Calu3 (cell line): ENCODE data around the gene RHOC. TPM values are rescaled to one million over a fixed set of nuclear protein-coding genes. Genes with fewer than 3 reads are reported as not detected.
"Not testable (repeated sequence)": the region's sequence is repeated elsewhere in the genome, so short reads cannot be mapped to it uniquely, and the experiment has no call there.

Source experiments
- BruUV-seq: library from RNA; stranded (reverse); fragments of 400-500 nt; replicated peaks from 2 replicates; lab custom pipeline; 2021; lab: Mats Ljungman, UMichigan
- CTCF ChIA-PET: fragments of 300-600 bp; sonication (Branson Sonifier 250); formaldehyde crosslinking; loops from one replicate; lab custom pipeline; 2022; ENCODE audit warnings: antibody characterized with exemption; lab: Charles Lee
- DNase-seq: peaks from one replicate; pipeline ENCODE4 v3.0.0; 2022
- H3K27ac Mint-ChIP-seq: one replicate; pipeline ENCODE4 v1.8.0; 2022; ENCODE audit warnings: mixed read lengths; ENCODE audit not compliant: unreplicated experiment
- H3K27me3 Mint-ChIP-seq: one replicate; pipeline ENCODE4 v1.8.0; 2022; ENCODE audit warnings: mixed read lengths; ENCODE audit not compliant: unreplicated experiment
- H3K36me3 Mint-ChIP-seq: one replicate; pipeline ENCODE4 v1.8.0; 2022; ENCODE audit warnings: mild to moderate bottlenecking, moderate library complexity, mixed read lengths; ENCODE audit not compliant: insufficient read depth, unreplicated experiment
- H3K4me1 Mint-ChIP-seq: one replicate; pipeline ENCODE4 v1.8.0; 2022; ENCODE audit warnings: mild to moderate bottlenecking, low read depth, mixed read lengths; ENCODE audit not compliant: unreplicated experiment
- H3K4me3 Mint-ChIP-seq: one replicate; pipeline ENCODE4 v1.8.0; 2022; ENCODE audit warnings: mild to moderate bottlenecking, low read depth, moderate library complexity, mixed read lengths; ENCODE audit not compliant: unreplicated experiment
- H3K9me3 Mint-ChIP-seq: one replicate; pipeline ENCODE4 v1.8.0; 2022; ENCODE audit warnings: low read depth, mixed read lengths; ENCODE audit not compliant: unreplicated experiment
- intact Hi-C: fragments of 100-400 bp; cut with micrococcal nuclease; formaldehyde crosslinking; loops from one replicate; pipeline ENCODE4 v1.10.0; 2022; ENCODE audit not compliant: unreplicated experiment
- total RNA-seq: library from RNA; stranded (reverse); gene quantifications from 2 replicates; pipeline ENCODE4 v1.2.3, GENCODE V29; 2022
- TF ChIP-seq, protein P1 (sequence below): fragments of 200-600 bp; IDR thresholded peaks from one replicate; pipeline ENCODE4 v1.8.0; 2022; ENCODE audit warnings: antibody characterized with exemption; ENCODE audit not compliant: unreplicated experiment

RHOC gene
- total RNA-seq, 1 experiment from 2014 or later, result 176 TPM

DNA sequence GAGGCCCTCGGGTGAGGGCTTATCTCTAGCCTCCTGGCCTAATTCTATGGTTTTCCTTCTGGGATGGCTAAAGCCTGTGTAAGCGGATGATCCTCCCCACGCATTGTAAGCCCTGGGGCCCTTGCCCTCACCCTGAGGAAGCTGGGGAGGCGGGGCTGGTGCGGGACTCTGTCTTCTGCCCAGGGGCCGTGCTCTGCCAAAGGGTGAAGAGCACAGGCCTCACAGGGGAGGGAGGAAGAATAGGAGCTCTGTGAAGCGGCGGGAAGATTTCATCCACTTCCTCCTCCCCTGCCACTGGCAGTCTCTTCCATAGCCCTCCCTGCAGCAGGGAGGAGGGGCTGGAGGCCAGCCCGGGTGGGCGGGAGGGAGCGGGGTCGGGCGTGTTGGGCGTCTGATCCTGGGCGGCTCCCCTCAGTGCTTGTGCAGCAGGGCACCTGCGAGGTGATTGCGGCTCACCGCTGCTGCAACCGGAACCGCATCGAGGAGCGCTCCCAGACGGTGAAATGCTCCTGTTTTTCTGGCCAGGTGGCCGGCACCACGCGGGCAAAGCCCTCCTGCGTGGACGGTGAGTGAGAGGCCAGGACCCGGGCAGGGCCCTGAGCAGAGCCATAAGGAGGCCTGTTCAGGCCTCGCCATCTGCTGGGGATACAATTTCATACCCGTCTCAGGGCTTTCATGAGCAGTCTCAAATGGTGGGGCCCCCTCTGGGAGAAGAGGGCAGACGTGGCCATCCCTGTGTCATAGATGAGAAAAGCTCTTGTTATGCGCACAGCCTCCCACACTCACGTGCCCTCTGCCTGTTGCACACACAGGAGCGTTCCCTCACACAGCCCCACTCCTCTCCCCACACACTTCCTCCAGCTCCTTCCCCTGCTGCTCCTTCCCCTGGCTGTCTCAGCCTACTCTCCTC, 15.9 kb upstream of the RHOC start:
- DNase-seq, result no peak
- Mint-ChIP-seq H3K27me3 (peaks cover 41% of the 10 kb centered on the region), H3K36me3 (no peaks in the 10 kb centered on the region), H3K9me3 (no peaks in the 10 kb centered on the region), H3K4me3 (no peak overlapping the region), H3K27ac (no peak overlapping the region), H3K4me1 (peaks cover 9% of the 10 kb centered on the region)
- no TSS peak for BruUV-seq
- CTCF ChIA-PET, result no interaction called here
- TF ChIP-seq, protein P1, sequence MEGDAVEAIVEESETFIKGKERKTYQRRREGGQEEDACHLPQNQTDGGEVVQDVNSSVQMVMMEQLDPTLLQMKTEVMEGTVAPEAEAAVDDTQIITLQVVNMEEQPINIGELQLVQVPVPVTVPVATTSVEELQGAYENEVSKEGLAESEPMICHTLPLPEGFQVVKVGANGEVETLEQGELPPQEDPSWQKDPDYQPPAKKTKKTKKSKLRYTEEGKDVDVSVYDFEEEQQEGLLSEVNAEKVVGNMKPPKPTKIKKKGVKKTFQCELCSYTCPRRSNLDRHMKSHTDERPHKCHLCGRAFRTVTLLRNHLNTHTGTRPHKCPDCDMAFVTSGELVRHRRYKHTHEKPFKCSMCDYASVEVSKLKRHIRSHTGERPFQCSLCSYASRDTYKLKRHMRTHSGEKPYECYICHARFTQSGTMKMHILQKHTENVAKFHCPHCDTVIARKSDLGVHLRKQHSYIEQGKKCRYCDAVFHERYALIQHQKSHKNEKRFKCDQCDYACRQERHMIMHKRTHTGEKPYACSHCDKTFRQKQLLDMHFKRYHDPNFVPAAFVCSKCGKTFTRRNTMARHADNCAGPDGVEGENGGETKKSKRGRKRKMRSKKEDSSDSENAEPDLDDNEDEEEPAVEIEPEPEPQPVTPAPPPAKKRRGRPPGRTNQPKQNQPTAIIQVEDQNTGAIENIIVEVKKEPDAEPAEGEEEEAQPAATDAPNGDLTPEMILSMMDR, result no peak
- intact Hi-C loops, result no loop called here

DNA sequence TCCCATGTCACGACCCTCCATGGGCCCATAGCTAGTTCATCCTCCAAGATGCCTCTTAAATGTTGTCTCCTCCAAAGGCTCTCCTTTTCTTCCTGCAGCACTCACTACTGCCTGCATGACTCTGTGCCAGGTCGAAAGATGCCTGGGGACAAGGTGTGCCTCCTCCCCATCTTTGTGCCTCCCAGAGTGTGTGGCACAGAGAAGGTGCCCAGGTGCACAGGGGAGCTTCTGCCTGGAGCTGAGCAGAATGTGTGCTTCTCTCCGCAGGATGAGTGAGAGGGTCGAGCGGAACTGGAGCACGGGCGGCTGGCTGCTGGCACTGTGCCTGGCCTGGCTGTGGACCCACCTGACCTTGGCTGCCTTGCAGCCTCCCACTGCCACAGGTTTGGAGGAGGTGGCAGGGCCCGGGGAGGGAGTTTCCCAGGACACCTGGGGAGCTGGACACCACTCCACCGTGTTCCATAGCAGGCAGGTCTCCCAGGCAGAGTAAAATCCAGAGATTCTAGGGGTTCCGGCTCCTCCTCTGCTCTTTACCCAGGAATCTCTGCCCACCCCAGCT, 15.1 kb upstream of the RHOC start:
- TF ChIP-seq, protein P1, result no peak
- peaks cover 41% of the 10 kb centered on the region for H3K27me3 Mint-ChIP-seq
- intact Hi-C loops, result no loop called here
- peaks cover 9% of the 10 kb centered on the region for H3K4me1 Mint-ChIP-seq
- no peaks in the 10 kb centered on the region for H3K36me3 Mint-ChIP-seq
- CTCF ChIA-PET, result interaction anchor here (1.2 kb wide), 1 partner anchor 83 kb away, joined by 3 read pairs; no protein-coding TSS in a partner anchor
- H3K9me3 Mint-ChIP-seq, result no peaks in the 10 kb centered on the region
- BruUV-seq, result no TSS peak
- no peak overlapping the region for H3K27ac Mint-ChIP-seq
- no peak for DNase-seq
- no peak overlapping the region for H3K4me3 Mint-ChIP-seq

DNA sequence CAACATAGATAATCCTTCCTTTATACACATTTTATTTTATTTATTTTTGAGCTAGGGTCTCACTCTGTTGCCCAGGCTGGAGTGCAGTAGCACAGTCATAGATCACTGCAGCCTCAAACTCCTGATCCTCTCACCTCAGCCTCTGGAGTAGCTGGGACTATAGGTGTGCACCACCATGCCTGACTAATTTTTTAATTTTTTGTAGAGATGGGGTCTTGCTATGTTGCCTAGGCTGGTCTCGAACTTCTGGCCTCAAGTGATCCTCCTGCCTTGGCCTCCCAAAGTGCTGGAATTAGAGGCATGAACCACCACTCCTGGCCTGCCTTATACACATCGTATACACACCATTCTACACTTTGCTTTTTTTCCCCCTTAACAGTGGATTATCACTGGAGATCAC, 14.4 kb upstream of the RHOC start:
- H3K4me1 Mint-ChIP-seq, H3K9me3 Mint-ChIP-seq, H3K4me3 Mint-ChIP-seq, BruUV-seq, intact Hi-C loops, H3K27ac Mint-ChIP-seq, H3K36me3 Mint-ChIP-seq, DNase-seq: not testable (repeated sequence)
- CTCF ChIA-PET, result interaction anchor here (0.6 to 1.2 kb wide), 2 partner anchors 84 to 235 kb away, joined by 3 read pairs; partner anchors contain the start of gene SLC16A1
- H3K27me3 Mint-ChIP-seq, result peaks cover 41% of the 10 kb centered on the region

DNA sequence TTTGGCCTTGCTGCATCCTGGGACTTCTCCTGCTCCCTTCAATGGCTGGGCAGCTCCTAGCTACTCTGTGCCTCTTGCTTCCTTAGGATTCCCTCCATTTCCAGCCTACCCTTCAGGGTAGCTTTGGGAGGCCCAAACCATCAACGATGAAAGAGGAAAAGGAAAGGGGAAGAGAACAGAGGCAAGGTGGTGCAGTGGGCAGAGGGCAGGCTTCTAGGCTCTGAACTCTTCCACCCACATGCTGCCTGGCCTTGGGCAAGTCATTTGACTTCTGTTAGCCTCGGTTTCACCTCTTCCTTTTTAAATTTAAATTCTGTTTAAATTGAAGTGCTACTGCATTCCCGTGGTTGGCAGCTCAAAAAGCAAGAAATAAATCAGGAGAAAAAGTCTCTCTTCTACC, 13.9 kb upstream of the RHOC start:
- intact Hi-C loops, result no loop called here
- Mint-ChIP-seq H3K36me3 (no peaks in the 10 kb centered on the region), H3K9me3 (no peaks in the 10 kb centered on the region), H3K4me1 (peaks cover 9% of the 10 kb centered on the region), H3K27me3 (peaks cover 41% of the 10 kb centered on the region), H3K4me3 (no peak overlapping the region), H3K27ac (no peak overlapping the region)
- TF ChIP-seq, protein P1, result no peak
- BruUV-seq, result no TSS peak
- no peak for DNase-seq
- CTCF ChIA-PET, result interaction anchor here (0.6 kb wide), 1 partner anchor 235 kb away, joined by 3 read pairs; the partner anchor contains the start of gene SLC16A1
